NCI-H2029 treated with DMSO at 0.1 percent for 48 hours (cell line): ENCODE results near the gene N4BP2L2.

Experiments used
- DNase-seq: peaks from one replicate; lab custom pipeline; 2025; lab: John Stamatoyannopoulos, UW

Gene N4BP2L2

GRCh38 chr13:32468502-32469142, 70.0 kb downstream of the N4BP2L2 start:
- no peak for DNase-seq

GRCh38 chr13:32456591-32456990, 82.0 kb downstream of the N4BP2L2 start:
- no peak for DNase-seq

GRCh38 chr13:32455594-32455903, 83.0 kb downstream of the N4BP2L2 start:
- DNase-seq: no peak

- no peak for DNase-seq
Measured at GRCh38 chr13:32454886-32455593, 83.6 kb downstream of the N4BP2L2 start.

GRCh38 chr13:32453981-32454380, 84.6 kb downstream of the N4BP2L2 start:
- no peak for DNase-seq

GRCh38 chr13:32448972-32449371, 89.6 kb downstream of the N4BP2L2 start:
- DNase-seq: no peak

- DNase-seq: no peak
Measured at GRCh38 chr13:32447894-32448623, 90.5 kb downstream of the N4BP2L2 start.

GRCh38 chr13:32446773-32447465, 91.7 kb downstream of the N4BP2L2 start:
- DNase-seq: no peak

- no peak for DNase-seq
Measured at GRCh38 chr13:32446220-32446619, 92.4 kb downstream of the N4BP2L2 start.

- DNase-seq: no peak
Measured at GRCh38 chr13:32445461-32445860, 93.1 kb downstream of the N4BP2L2 start.

- no peak for DNase-seq
Measured at GRCh38 chr13:32443111-32443510, 95.5 kb downstream of the N4BP2L2 start.

GRCh38 chr13:32438871-32439270, 99.7 kb downstream of the N4BP2L2 start:
- no peak for DNase-seq

- DNase-seq: no peak
Measured at GRCh38 chr13:32432856-32433255, 105.7 kb downstream of the N4BP2L2 start.

GRCh38 chr13:32431361-32431760, 107.2 kb downstream of the N4BP2L2 start:
- no peak for DNase-seq

GRCh38 chr13:32430018-32430747, 108.4 kb downstream of the N4BP2L2 start:
- no peak for DNase-seq

GRCh38 chr13:32429433-32429909, 109.1 kb downstream of the N4BP2L2 start:
- DNase-seq: no peak

GRCh38 chr13:32428581-32429432, 109.8 kb downstream of the N4BP2L2 start:
- DNase-seq: no peak

GRCh38 chr13:32427852-32428580, 110.6 kb downstream of the N4BP2L2 start, which contains the start of gene N4BP2L1:
TSS of gene N4BP2L1 (minus strand) at chr13:32428130. CDS start at chr13:32428082, 48 bp downstream.
- no peak for DNase-seq

- DNase-seq: no peak
Measured at GRCh38 chr13:32426990-32427851, 111.4 kb downstream of the N4BP2L2 start.
